ENCODE measurements around the gene CNTLN.

GRCh38 chr9:17294822-17295624 is 160.2 kb downstream of the CNTLN start:
- TF ChIP-seq POLR2A (IDR thresholded peaks at IDR 0.05; ENCODE audit: low read length) (no peak), GATA1 (IDR thresholded peaks at IDR 0.05; ENCODE audit: low read depth, low read length) (no peak)
